Endothelial cell of umbilical vein (primary cell): ENCODE data around the gene DDRGK1.

ENCODE experiments used
- CTCF ChIP-seq, 2 donors: IDR thresholded peaks; 1 replicate in 1 of 2; 2 replicates in 1 of 2; pipeline ENCODE4 v1.5.1; 2011; ENCODE audit warnings: low read length in 2 of 2, mild to moderate bottlenecking in 2 of 2, moderate library complexity in 2 of 2, control low read depth in 1 of 2, inconsistent platforms in 1 of 2, low read depth in 1 of 2; ENCODE audit not compliant: insufficient read depth in 1 of 2; ENCODE audit errors: extremely low read depth in 1 of 2
- EZH2 ChIP-seq: IDR thresholded peaks from 2 replicates; pipeline ENCODE4 v1.6.1; 2012; ENCODE audit warnings: borderline replicate concordance, low read depth, mild to moderate bottlenecking, moderate library complexity, low read length, inconsistent platforms; ENCODE audit not compliant: severe bottlenecking
- FOS ChIP-seq: IDR thresholded peaks from 2 replicates; pipeline ENCODE4 v1.6.1; 2011; ENCODE audit warnings: mild to moderate bottlenecking, low read length, moderate library complexity, borderline replicate concordance; ENCODE audit not compliant: insufficient read depth
- GATA2 ChIP-seq: IDR thresholded peaks from 2 replicates; pipeline ENCODE4 v1.7.0; 2011; ENCODE audit warnings: low read depth, mild to moderate bottlenecking, moderate library complexity, mixed read lengths, low read length; ENCODE audit not compliant: insufficient read length, insufficient read depth
- JUN ChIP-seq: IDR thresholded peaks from 2 replicates; pipeline ENCODE4 v1.6.1; 2011; ENCODE audit warnings: borderline replicate concordance, low read depth; ENCODE audit not compliant: insufficient read length, insufficient read depth
- MYC ChIP-seq: IDR thresholded peaks from one replicate; pipeline ENCODE4 v1.6.1; 2011; ENCODE audit warnings: mild to moderate bottlenecking, low read depth, low read length
- POLR2A ChIP-seq: IDR thresholded peaks from 2 replicates; pipeline ENCODE4 v1.6.1; 2012; ENCODE audit warnings: low read depth, mild to moderate bottlenecking, control low read depth, low read length
- POLR2AphosphoS5 ChIP-seq: IDR thresholded peaks from 2 replicates; pipeline ENCODE4 v1.6.1; 2012; ENCODE audit warnings: low read depth, mild to moderate bottlenecking, control low read depth, low read length, moderate library complexity; ENCODE audit not compliant: insufficient read depth

- TF ChIP-seq CTCF (IDR thresholded peaks at IDR 0.05; ENCODE audit: extremely low read depth in 1 of 2, insufficient read depth in 1 of 2, low read depth in 1 of 2, low read length in 2 of 2) (no peak), POLR2AphosphoS5 (no peak), GATA2 (no peak), EZH2 (no peak), POLR2A (no peak), MYC (no peak), JUN (no peak), FOS (no peak)
These were observed 40.3 kb downstream of the DDRGK1 start for GRCh38 chr20:3164043-3164762.
